ENCODE data around the gene SLC27A2. TPM values are rescaled to one million over a fixed set of nuclear protein-coding genes. Genes with fewer than 3 reads are reported as not detected.
"Not testable (repeated sequence)": the region's sequence is repeated elsewhere in the genome, so short reads cannot be mapped to it uniquely, and the experiment has no call there.

Gene SLC27A2
- total RNA-seq (2014; rRNA removed; shearing (Covaris generic)), result 1.1 and 1.6 TPM in 2 replicates

DNA sequence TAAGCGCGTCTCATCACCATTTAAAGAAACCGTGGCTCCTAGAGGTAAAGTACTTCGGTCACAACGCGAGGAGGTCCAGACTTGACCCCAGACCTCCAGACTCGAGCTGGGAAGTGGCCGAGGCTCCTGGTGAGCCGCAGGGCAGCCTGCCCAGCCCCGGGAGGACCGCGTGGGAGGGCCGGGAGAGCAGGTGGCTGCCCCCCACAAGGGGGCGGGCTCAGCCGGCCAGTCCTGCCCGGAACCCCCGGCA, at the start of gene SLC27A2:
TSS of gene SLC27A2 (plus strand) at position 228 of the 250 bp plus-strand sequence. CDS start 232 bp downstream, outside the sequence.
- peaks cover 35% of the 10 kb centered on the region for H3K27me3 ChIP-seq (ENCODE audit: control insufficient read depth, insufficient read depth, low read length)

DNA sequence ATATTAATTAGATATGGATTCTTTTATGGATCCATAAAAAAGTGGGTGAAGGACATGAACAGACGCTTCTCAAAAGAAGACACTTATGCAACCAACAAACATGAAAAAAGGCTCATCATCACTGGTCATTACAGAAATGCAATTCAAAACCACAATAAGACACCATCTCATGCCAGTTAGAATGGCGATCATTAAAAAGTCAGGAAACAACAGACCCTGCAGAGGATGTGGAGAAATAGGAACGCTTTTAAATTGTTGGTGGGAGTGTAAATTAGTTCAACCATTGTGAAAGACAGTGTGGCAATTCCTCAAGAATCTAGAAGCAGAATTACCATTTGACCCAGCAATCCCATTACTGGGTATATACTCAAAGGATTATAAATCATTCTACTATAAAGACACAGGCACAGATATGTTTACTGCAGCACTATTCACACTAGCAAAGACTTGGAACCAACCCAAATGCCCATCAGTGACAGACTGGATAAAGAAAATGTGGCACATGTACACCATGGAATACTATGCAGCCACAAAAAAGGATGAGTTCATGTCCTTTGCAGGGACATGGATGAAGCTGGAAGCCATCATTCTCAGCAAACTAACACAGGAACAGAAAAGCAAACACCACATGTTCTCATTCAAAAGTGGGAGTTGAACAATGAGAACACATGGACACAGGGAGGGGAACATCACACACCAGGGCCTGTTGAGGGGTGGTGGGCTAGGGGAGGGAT, 49.6 kb upstream of the SLC27A2 start:
- DNase-seq; H3K27me3 ChIP-seq (ENCODE audit: control insufficient read depth, insufficient read depth, low read length); H3K36me3 ChIP-seq (replicated peaks; ENCODE audit: control insufficient read depth, insufficient read depth, low read length); H3K4me3 ChIP-seq (ENCODE audit: insufficient read depth, low read depth, low read length): not testable (repeated sequence)

More for the DNA sequence above, at the start of gene SLC27A2:
- Histone ChIP-seq H3K4me3 (ENCODE audit: insufficient read depth, low read depth, low read length) (peak within 1 kb of the TSS; percentile 53), H3K36me3 (replicated peaks; ENCODE audit: control insufficient read depth, insufficient read depth, low read length) (no peaks in the 10 kb centered on the region)
- DNase-seq, result peak; percentile 92

DNA sequence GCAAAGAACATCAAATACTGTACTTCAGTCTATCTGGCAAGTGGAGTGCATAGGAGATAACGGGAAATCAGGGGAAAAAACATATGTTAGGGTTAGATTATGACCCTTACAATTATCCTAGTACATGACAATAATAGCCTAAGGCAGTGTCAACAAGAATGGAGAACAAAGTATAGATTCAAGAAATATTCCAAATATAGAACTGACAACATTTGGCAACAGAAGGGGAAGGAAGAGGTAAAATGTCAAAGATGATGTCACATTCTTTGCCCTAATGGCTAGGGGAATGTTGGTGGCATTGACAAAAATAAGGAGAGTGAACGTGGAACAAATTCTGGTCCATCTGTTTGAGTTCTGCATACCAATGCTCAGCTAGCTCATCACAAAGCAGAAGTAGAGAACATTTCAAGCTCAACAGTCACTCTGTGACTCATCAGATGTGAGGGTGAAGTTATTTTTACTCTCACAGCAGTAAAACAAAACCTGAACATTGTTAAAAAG, 47.4 kb upstream of the SLC27A2 start:
- Histone ChIP-seq H3K4me3 (ENCODE audit: insufficient read depth, low read depth, low read length) (no peak overlapping the region), H3K36me3 (replicated peaks; ENCODE audit: control insufficient read depth, insufficient read depth, low read length) (no peaks in the 10 kb centered on the region), H3K27me3 (ENCODE audit: control insufficient read depth, insufficient read depth, low read length) (no peaks in the 10 kb centered on the region)
- DNase-seq, result no peak

DNA sequence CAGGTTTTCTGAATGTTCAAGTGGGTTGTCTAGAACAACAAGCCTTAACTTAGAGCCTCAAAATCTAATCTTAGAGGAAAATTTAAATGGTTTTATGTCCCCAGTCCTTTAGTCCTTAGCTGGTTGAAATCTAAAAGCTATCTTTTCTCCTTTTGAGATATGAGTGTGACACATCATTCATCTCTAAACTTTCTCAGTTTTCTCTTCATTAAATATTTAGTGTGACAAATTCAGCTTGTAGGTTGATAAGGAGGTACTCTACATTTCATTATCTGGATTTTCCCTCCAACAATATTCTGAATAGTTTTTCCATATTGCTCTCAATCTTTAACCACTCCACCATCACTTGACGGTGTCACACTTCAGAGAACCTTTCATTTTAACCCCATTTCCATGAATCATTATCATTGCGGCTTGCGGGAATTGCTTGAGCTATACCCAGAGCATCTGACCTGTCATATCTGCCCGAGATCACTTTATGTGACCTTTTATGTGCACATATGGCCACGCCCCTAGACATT, 46.9 kb upstream of the SLC27A2 start:
- no peak for DNase-seq
- H3K27me3 ChIP-seq (ENCODE audit: control insufficient read depth, insufficient read depth, low read length), result no peaks in the 10 kb centered on the region
- no peak overlapping the region for H3K4me3 ChIP-seq (ENCODE audit: insufficient read depth, low read depth, low read length)
- no peaks in the 10 kb centered on the region for H3K36me3 ChIP-seq (replicated peaks; ENCODE audit: control insufficient read depth, insufficient read depth, low read length)

DNA sequence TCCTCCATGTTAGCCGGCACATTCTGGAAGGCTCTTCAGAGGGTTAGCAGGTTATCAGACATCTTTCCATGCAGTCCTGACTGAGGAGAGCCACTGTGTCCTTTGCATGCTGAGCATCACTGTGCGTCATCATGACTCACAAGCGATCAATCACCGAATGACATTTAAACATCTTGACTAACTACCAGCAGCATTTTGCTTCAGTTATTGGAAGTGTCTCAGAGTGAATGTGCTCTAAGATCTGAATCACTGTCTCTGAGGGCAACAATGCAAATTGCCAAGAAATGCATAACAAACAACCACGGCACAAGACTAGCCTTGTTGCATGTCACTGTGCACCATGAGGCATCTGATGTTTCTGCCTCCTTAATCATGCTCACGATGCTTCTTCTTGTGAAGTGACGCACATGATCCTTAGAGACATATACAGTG, 44.6 kb upstream of the SLC27A2 start:
- no peak overlapping the region for H3K4me3 ChIP-seq (ENCODE audit: insufficient read depth, low read depth, low read length)
- no peaks in the 10 kb centered on the region for H3K27me3 ChIP-seq (ENCODE audit: control insufficient read depth, insufficient read depth, low read length)
- no peaks in the 10 kb centered on the region for H3K36me3 ChIP-seq (replicated peaks; ENCODE audit: control insufficient read depth, insufficient read depth, low read length)
- no peak for DNase-seq

DNA sequence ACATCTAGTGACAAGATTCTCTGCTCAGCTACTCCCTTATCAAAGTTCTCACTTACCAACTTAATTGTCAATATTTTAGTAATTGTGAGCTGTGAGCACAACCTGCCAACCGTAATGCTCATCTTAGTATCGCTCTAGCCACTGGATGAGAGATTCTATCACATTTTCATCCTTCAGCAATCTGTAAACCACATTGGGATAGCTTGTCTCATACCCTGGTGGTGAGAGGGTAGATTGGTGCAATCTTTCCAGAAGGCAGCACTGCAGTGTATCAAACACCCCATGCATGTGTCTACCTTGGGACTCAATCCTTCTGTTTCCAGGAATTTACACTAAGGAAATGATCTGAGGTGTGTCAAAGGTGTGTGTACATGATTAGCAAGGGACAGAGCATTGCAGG, 44.1 kb upstream of the SLC27A2 start:
- DNase-seq, result no peak
- Histone ChIP-seq H3K27me3 (ENCODE audit: control insufficient read depth, insufficient read depth, low read length) (no peaks in the 10 kb centered on the region), H3K36me3 (replicated peaks; ENCODE audit: control insufficient read depth, insufficient read depth, low read length) (no peaks in the 10 kb centered on the region), H3K4me3 (ENCODE audit: insufficient read depth, low read depth, low read length) (no peak overlapping the region)

DNA sequence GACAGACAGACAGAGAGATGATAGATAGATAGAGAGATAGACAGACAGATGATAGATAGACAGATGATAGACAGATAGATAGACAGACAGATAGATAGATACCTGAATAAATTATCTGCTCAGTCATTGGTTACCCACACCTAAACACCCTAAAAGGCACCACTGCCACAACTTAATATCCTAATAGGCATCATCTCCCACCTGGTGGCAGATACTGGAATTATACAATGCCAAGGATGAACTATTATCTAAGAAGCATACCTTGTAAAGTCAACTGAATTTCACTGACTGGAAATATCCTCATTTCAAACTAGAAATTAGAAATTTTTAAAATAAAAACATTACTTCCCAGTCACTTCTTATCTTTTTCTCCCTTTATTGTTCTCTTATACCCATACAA, 43.6 kb upstream of the SLC27A2 start:
- no peak for DNase-seq
- Histone ChIP-seq H3K36me3 (replicated peaks; ENCODE audit: control insufficient read depth, insufficient read depth, low read length) (no peaks in the 10 kb centered on the region), H3K27me3 (ENCODE audit: control insufficient read depth, insufficient read depth, low read length) (no peaks in the 10 kb centered on the region), H3K4me3 (ENCODE audit: insufficient read depth, low read depth, low read length) (no peak overlapping the region)

DNA sequence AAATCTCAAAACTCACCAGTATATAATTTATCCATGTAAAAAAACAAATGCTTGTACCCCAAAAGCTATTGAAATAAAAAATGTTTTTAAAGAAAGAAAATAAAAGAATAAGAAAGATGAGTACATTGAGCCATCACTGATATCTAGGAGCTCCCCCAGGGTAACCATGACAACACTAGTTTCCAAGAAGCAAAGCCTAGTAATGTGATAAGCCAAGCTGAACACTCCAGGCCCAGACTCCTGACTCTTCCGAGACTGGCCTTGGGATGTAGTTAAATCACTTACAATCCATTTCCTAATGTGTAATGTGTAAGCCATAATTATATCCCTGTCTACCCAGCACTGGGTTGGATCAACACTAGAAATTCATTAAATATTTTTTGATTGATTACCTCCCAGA, 41.9 kb upstream of the SLC27A2 start:
- Histone ChIP-seq H3K36me3 (replicated peaks; ENCODE audit: control insufficient read depth, insufficient read depth, low read length) (no peaks in the 10 kb centered on the region), H3K4me3 (ENCODE audit: insufficient read depth, low read depth, low read length) (no peak overlapping the region), H3K27me3 (ENCODE audit: control insufficient read depth, insufficient read depth, low read length) (no peaks in the 10 kb centered on the region)
- no peak for DNase-seq

DNA sequence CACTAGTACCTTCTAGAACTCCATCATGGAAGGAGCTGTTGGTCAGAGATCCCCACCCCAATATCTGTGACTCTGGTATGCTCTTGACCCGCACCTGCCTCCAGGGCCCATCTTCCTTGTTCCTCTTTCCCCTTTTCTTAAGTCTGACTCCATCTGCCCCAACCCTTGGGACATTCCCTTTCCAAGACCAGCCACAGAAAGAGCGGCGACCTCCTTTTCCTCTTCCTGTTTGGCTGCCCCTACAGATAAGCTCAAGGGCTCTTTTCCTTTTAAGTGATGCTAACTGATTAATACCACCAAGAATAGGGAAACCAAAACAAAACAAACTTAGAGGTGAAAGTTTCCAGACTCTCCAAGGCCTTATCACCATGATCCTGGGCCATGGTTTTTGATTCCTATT, 41.0 kb upstream of the SLC27A2 start:
- H3K36me3 ChIP-seq (replicated peaks; ENCODE audit: control insufficient read depth, insufficient read depth, low read length), result no peaks in the 10 kb centered on the region
- DNase-seq, result no peak
- no peaks in the 10 kb centered on the region for H3K27me3 ChIP-seq (ENCODE audit: control insufficient read depth, insufficient read depth, low read length)
- H3K4me3 ChIP-seq (ENCODE audit: insufficient read depth, low read depth, low read length), result no peak overlapping the region

DNA sequence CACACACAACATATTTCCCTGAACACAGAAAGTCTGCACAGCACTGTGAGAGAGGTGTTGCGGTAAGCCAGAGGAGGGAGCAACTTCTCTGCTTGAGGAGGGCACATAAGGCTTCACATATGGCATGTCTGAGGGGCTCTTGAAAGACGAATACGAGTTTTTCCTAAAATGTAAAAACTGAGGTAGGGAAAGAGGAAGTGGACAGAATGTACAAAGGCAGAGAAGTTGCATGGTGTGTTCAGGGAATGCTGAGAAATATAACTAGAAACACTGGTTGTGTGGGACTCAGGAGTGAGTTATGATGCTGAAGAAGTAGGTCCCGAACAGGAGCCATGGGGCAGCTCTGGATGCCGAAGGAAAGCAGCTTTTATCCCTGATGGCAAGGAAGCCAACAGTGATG, 40.1 kb upstream of the SLC27A2 start:
- no peak for DNase-seq
- no peaks in the 10 kb centered on the region for H3K36me3 ChIP-seq (replicated peaks; ENCODE audit: control insufficient read depth, insufficient read depth, low read length)
- H3K4me3 ChIP-seq (ENCODE audit: insufficient read depth, low read depth, low read length), result no peak overlapping the region
- no peaks in the 10 kb centered on the region for H3K27me3 ChIP-seq (ENCODE audit: control insufficient read depth, insufficient read depth, low read length)

DNA sequence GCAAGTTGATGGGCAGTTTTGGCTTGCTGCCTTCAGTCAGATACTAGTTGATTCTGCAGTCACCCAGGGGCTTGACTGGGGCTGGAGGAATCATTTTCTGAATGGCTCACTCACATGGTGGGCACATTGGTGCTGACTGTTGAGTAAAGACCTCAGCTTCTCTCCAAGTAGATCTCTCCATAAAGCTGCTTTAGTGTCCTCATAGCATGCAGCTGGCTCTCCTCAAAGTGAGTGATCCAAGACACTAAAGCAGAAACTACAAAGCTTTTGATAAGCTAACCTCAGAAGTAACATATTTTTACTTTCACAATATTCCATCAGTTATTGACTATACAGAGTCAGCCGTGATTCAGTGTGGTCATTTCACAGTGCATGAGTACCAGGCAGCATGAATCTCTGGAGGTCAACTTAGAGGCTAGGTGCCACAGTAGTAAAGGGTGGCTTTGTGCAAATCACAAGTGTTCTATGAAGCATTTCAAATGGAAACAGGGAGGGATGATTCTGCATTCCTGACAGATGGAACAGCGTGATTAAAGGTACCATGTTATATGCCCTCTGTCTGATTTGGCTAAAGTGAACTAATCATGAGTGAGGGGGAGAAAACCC, 38.6 kb upstream of the SLC27A2 start:
- Histone ChIP-seq H3K4me3 (ENCODE audit: insufficient read depth, low read depth, low read length) (no peak overlapping the region), H3K27me3 (ENCODE audit: control insufficient read depth, insufficient read depth, low read length) (no peaks in the 10 kb centered on the region), H3K36me3 (replicated peaks; ENCODE audit: control insufficient read depth, insufficient read depth, low read length) (no peaks in the 10 kb centered on the region)
- DNase-seq, result no peak

DNA sequence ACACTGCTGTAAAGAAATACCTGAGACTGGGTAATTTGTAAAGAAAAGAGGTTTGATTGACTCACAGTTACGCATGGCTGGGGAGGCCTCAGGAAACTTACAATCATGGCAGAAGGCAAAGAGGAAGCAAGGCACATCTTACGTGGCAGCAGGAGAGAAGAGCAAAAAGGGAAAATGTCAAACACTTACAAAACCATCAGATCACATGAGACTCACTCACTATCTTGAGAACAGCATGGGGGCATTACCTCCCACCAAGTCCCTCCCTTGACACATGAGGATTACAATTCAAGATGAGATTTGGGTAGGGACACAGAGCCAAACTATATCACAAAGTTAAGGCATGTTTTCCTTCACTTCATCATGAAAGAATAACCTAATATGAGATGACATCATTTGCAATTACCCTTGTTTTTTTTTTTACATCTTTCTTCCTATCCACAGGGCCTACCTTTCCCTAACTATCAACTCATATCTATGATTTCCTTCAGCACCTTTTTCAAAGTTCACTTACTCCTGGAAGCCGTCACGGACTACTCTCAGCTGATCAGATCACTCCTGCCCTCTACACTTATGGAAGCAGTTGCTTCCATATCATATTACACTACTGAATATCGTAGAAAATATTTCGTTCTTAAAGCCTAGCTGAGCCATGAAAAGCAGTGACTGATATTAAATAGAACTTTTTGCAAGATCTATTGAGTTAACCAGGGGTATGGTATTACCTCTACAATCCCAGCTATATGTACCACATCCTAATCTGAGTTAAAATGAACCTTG, 37.5 kb upstream of the SLC27A2 start:
- Histone ChIP-seq H3K36me3 (replicated peaks; ENCODE audit: control insufficient read depth, insufficient read depth, low read length) (no peaks in the 10 kb centered on the region), H3K4me3 (ENCODE audit: insufficient read depth, low read depth, low read length) (no peak overlapping the region), H3K27me3 (ENCODE audit: control insufficient read depth, insufficient read depth, low read length) (no peaks in the 10 kb centered on the region)
- no peak for DNase-seq

DNA sequence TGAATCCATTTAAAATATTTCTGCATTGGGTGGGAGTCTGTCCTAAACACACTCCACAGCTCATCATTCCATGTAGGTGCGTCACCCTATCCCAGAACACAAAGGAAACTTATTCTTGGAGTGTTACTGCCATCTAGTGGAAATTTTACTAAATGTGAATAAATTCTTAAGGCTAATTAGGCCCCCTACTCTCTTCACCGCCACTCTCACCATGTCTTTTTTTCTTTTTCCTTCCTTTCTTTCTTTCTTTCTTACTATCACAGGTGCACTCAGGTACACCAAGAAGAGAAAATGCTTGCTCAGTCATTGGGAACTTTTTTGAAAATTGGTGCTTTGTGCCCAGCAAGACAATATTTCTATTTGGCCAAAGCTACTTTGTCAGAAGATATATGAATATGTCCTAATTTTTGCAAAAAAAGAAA, 36.5 kb upstream of the SLC27A2 start:
- no peaks in the 10 kb centered on the region for H3K27me3 ChIP-seq (ENCODE audit: control insufficient read depth, insufficient read depth, low read length)
- DNase-seq, result peak; percentile 45
- H3K36me3 ChIP-seq (replicated peaks; ENCODE audit: control insufficient read depth, insufficient read depth, low read length), result no peaks in the 10 kb centered on the region
- no peak overlapping the region for H3K4me3 ChIP-seq (ENCODE audit: insufficient read depth, low read depth, low read length)

DNA sequence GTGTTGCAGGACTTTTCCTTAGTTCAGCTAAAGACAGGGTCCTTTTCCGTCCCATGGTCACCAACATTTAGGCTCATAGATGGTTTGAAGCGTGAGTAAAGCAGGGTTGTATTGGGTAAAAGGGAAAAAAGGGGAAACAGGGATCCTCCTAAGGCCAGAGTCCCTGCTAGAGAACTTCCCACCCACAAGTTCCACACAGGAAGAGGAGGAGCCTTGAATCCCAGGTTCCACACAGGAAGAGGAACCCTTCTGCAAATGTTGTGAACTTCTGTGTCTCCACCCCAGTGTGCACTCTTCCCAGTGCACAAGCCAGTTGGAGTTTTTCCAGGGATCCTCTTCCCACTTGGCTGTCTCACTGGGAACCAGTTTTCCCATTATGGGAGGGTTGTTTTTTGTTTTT, 35.4 kb upstream of the SLC27A2 start:
- Histone ChIP-seq H3K27me3 (ENCODE audit: control insufficient read depth, insufficient read depth, low read length) (no peaks in the 10 kb centered on the region), H3K4me3 (ENCODE audit: insufficient read depth, low read depth, low read length) (no peak overlapping the region), H3K36me3 (replicated peaks; ENCODE audit: control insufficient read depth, insufficient read depth, low read length) (no peaks in the 10 kb centered on the region)
- no peak for DNase-seq

All from H7 (cell line).